Measurements from ENCODE around the gene SLC35B1.
A peak's percentile ranks its signal among the peaks of the same experiment; 100 is the strongest.

Gene SLC35B1

DNA sequence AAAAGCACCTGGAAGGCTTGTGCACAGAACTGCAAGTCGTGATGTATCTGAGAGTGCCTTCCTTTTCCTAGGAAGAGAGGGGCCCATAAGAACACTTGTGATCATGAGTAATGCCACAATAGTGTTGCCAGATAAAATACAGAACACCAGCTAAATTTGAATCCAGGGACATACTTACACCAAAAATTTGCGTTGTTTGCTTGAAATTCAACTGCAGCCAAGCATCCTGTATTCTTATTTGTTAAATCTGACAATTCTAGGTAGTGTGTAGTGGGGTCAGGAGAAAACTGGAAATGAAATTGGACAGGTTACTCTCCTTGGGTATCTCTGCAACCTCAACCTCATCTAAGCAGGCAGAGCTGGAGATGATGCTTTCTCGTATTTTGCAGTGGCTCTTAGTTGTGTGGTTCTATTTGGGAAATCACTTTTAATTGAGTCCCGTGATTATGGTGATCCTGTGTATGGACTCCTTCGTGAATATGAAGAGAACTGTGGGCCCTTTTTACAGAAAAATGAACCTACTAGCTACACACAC is 12.0 kb downstream of the SLC35B1 start:
- H3K9me3 ChIP-seq (ENCODE audit: insufficient read depth, low read length): no peaks in the 10 kb centered on the region
- no peaks in the 10 kb centered on the region for H3K27me3 ChIP-seq (ENCODE audit: insufficient read depth, insufficient read length)
- H3K4me3 ChIP-seq (ENCODE audit: insufficient read length, low read depth): no peak overlapping the region
- no peak for TF ChIP-seq ZNF274 (IDR thresholded peaks at IDR 0.05; ENCODE audit: low read depth, low read length)
- no peak for TF ChIP-seq SUZ12 (IDR thresholded peaks at IDR 0.05; ENCODE audit: extremely low read depth, insufficient read depth, insufficient read length)
- no peak for TF ChIP-seq YY1 (IDR thresholded peaks at IDR 0.05; ENCODE audit: insufficient read depth, insufficient read length)
- no peak overlapping the region for H3K9ac ChIP-seq (ENCODE audit: insufficient read length, low read depth)
- peaks cover 15% of the 10 kb centered on the region for H3K36me3 ChIP-seq (ENCODE audit: insufficient read depth, insufficient read length, low read length)
- peaks cover 7% of the 10 kb centered on the region for H3K4me1 ChIP-seq (ENCODE audit: insufficient read depth, insufficient read length)
- DNase-seq (ENCODE audit: low read depth, low spot score): no peak

GRCh38 chr17:49694847-49695697 is 12.7 kb downstream of the SLC35B1 start:
- Histone ChIP-seq H3K9ac (ENCODE audit: insufficient read length, low read depth) (peak overlapping the region; percentile 4), H3K4me1 (ENCODE audit: insufficient read depth, insufficient read length) (peaks cover 7% of the 10 kb centered on the region), H3K9me3 (ENCODE audit: insufficient read depth, low read length) (no peaks in the 10 kb centered on the region), H3K36me3 (ENCODE audit: insufficient read depth, insufficient read length, low read length) (peaks cover 8% of the 10 kb centered on the region), H3K4me3 (ENCODE audit: insufficient read length, low read depth) (no peak overlapping the region), H3K27me3 (ENCODE audit: insufficient read depth, insufficient read length) (no peaks in the 10 kb centered on the region)
- DNase-seq (ENCODE audit: low read depth, low spot score): no peak
- TF ChIP-seq ZNF274 (IDR thresholded peaks at IDR 0.05; ENCODE audit: low read depth, low read length) (no peak), YY1 (IDR thresholded peaks at IDR 0.05; ENCODE audit: insufficient read depth, insufficient read length) (no peak), SUZ12 (IDR thresholded peaks at IDR 0.05; ENCODE audit: extremely low read depth, insufficient read depth, insufficient read length) (no peak)

- no peaks in the 10 kb centered on the region for H3K27me3 ChIP-seq (ENCODE audit: insufficient read depth, insufficient read length)
- no peaks in the 10 kb centered on the region for H3K9me3 ChIP-seq (ENCODE audit: insufficient read depth, low read length)
- peaks cover 7% of the 10 kb centered on the region for H3K4me1 ChIP-seq (ENCODE audit: insufficient read depth, insufficient read length)
- H3K4me3 ChIP-seq (ENCODE audit: insufficient read length, low read depth): no peak overlapping the region
- no peak overlapping the region for H3K9ac ChIP-seq (ENCODE audit: insufficient read length, low read depth)
- no peak for TF ChIP-seq ZNF274 (IDR thresholded peaks at IDR 0.05; ENCODE audit: low read depth, low read length)
- TF ChIP-seq YY1 (IDR thresholded peaks at IDR 0.05; ENCODE audit: insufficient read depth, insufficient read length): no peak
- no peak for TF ChIP-seq SUZ12 (IDR thresholded peaks at IDR 0.05; ENCODE audit: extremely low read depth, insufficient read depth, insufficient read length)
- no peak for DNase-seq (ENCODE audit: low read depth, low spot score)
- no peaks in the 10 kb centered on the region for H3K36me3 ChIP-seq (ENCODE audit: insufficient read depth, insufficient read length, low read length)
Measured at GRCh38 chr17:49692751-49693150, 15.0 kb downstream of the SLC35B1 start.

DNA sequence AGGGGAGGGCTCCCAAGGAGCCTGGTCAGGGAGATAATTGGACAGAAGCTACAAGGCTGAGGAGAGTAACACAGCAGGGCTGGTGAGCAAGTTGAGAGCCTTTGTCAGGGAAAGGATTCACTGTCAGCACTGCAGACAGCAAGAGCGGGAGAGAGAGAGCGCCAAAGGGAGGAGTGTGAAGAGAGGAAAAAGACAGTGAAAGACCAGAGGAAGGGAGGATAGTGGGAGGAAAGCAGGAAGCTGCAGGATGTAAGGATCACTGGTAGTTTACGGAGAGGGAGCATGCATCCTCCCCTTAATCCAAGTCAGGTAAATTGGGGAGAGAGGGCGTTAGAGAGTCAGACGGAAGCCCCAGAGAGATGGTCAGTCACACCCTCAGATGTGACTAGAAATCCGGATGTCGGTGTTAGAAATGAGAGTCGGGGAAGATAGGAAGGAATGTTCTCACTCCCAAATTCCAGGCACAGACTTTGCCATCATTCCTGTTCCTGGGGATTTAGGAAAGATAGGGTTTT is 16.0 kb downstream of the SLC35B1 start:
- no peaks in the 10 kb centered on the region for H3K27me3 ChIP-seq (ENCODE audit: insufficient read depth, insufficient read length)
- TF ChIP-seq YY1 (IDR thresholded peaks at IDR 0.05; ENCODE audit: insufficient read depth, insufficient read length) (no peak), SUZ12 (IDR thresholded peaks at IDR 0.05; ENCODE audit: extremely low read depth, insufficient read depth, insufficient read length) (no peak), ZNF274 (IDR thresholded peaks at IDR 0.05; ENCODE audit: low read depth, low read length) (no peak)
- no peak overlapping the region for H3K9ac ChIP-seq (ENCODE audit: insufficient read length, low read depth)
- no peaks in the 10 kb centered on the region for H3K36me3 ChIP-seq (ENCODE audit: insufficient read depth, insufficient read length, low read length)
- H3K4me3 ChIP-seq (ENCODE audit: insufficient read length, low read depth): no peak overlapping the region
- no peaks in the 10 kb centered on the region for H3K9me3 ChIP-seq (ENCODE audit: insufficient read depth, low read length)
- DNase-seq (ENCODE audit: low read depth, low spot score): no peak
- peaks cover 7% of the 10 kb centered on the region for H3K4me1 ChIP-seq (ENCODE audit: insufficient read depth, insufficient read length)

DNA sequence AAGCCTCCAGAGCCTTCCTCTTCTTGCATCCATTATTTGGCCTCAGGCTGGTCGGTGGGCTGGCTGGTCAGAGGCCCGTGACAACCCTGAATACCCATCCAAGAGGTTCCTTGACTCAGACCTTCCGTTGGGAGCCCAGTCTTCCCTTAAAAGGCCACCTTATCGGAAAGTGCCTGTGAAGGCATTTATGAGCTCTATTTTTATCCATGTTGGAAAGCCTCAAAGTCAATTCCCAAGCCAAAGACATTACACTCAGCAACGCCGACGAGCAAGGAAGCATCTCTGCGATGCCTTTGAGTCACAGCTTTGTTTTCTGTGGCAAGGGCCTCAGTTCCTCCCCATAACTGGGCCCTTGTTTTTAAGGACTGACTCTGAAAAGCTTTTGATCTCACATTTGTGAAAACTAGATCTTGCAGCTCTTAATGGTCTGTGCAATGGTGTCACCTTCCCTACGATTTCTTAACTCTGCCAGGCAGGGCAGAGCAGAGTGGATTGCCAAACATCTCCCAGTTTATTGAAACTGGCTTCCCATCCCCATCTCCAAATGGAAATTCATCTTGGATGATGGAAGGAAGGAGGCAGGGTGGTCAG is 16.6 kb downstream of the SLC35B1 start:
- TF ChIP-seq YY1 (IDR thresholded peaks at IDR 0.05; ENCODE audit: insufficient read depth, insufficient read length): no peak
- TF ChIP-seq ZNF274 (IDR thresholded peaks at IDR 0.05; ENCODE audit: low read depth, low read length): no peak
- TF ChIP-seq SUZ12 (IDR thresholded peaks at IDR 0.05; ENCODE audit: extremely low read depth, insufficient read depth, insufficient read length): no peak
- Histone ChIP-seq H3K9me3 (ENCODE audit: insufficient read depth, low read length) (no peaks in the 10 kb centered on the region), H3K4me1 (ENCODE audit: insufficient read depth, insufficient read length) (peaks cover 7% of the 10 kb centered on the region), H3K9ac (ENCODE audit: insufficient read length, low read depth) (no peak overlapping the region), H3K4me3 (ENCODE audit: insufficient read length, low read depth) (no peak overlapping the region), H3K27me3 (ENCODE audit: insufficient read depth, insufficient read length) (no peaks in the 10 kb centered on the region), H3K36me3 (ENCODE audit: insufficient read depth, insufficient read length, low read length) (no peaks in the 10 kb centered on the region)
- no peak for DNase-seq (ENCODE audit: low read depth, low spot score)

GRCh38 chr17:49690256-49690655 is 17.5 kb downstream of the SLC35B1 start:
- H3K9me3 ChIP-seq (ENCODE audit: insufficient read depth, low read length): no peaks in the 10 kb centered on the region
- H3K9ac ChIP-seq (ENCODE audit: insufficient read length, low read depth): no peak overlapping the region
- DNase-seq (ENCODE audit: low read depth, low spot score): no peak
- H3K4me1 ChIP-seq (ENCODE audit: insufficient read depth, insufficient read length): peaks cover 7% of the 10 kb centered on the region
- H3K4me3 ChIP-seq (ENCODE audit: insufficient read length, low read depth): no peak overlapping the region
- no peaks in the 10 kb centered on the region for H3K27me3 ChIP-seq (ENCODE audit: insufficient read depth, insufficient read length)
- H3K36me3 ChIP-seq (ENCODE audit: insufficient read depth, insufficient read length, low read length): no peaks in the 10 kb centered on the region
- TF ChIP-seq YY1 (IDR thresholded peaks at IDR 0.05; ENCODE audit: insufficient read depth, insufficient read length) (no peak), SUZ12 (IDR thresholded peaks at IDR 0.05; ENCODE audit: extremely low read depth, insufficient read depth, insufficient read length) (no peak), ZNF274 (IDR thresholded peaks at IDR 0.05; ENCODE audit: low read depth, low read length) (no peak)

DNA sequence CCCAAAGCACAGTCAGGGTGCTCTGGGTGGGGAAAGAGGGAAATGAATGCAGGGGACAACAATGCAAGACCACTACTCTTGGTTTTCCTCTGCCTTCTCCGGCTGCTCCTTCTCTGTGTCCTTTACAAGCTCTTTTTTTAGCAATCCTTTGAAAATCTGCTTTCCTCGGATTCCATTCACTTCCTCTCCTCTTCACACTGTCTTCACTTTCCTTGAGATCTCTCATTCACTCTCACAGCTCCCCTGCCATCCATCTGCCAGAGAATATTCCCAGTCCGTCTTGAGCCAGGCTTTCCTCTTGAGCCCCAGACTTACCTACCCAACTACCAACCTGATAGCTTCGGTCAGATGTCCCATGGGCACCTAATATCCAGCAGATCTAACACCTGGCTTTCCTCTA is 18.9 kb downstream of the SLC35B1 start:
- peaks cover 3% of the 10 kb centered on the region for H3K4me1 ChIP-seq (ENCODE audit: insufficient read depth, insufficient read length)
- H3K36me3 ChIP-seq (ENCODE audit: insufficient read depth, insufficient read length, low read length): no peaks in the 10 kb centered on the region
- H3K9ac ChIP-seq (ENCODE audit: insufficient read length, low read depth): no peak overlapping the region
- no peaks in the 10 kb centered on the region for H3K27me3 ChIP-seq (ENCODE audit: insufficient read depth, insufficient read length)
- no peaks in the 10 kb centered on the region for H3K9me3 ChIP-seq (ENCODE audit: insufficient read depth, low read length)
- DNase-seq (ENCODE audit: low read depth, low spot score): no peak
- no peak overlapping the region for H3K4me3 ChIP-seq (ENCODE audit: insufficient read length, low read depth)
- no peak for TF ChIP-seq YY1 (IDR thresholded peaks at IDR 0.05; ENCODE audit: insufficient read depth, insufficient read length)
- TF ChIP-seq SUZ12 (IDR thresholded peaks at IDR 0.05; ENCODE audit: extremely low read depth, insufficient read depth, insufficient read length): no peak
- TF ChIP-seq ZNF274 (IDR thresholded peaks at IDR 0.05; ENCODE audit: low read depth, low read length): no peak

Measured in NT2/D1 (cell line).